GM23338 (cell line): ENCODE measurements around the gene GAB2.

ENCODE experiments used
- CREB1 ChIP-seq: fragments of 250-450 bp; sonication (Bioruptor Pico); IDR thresholded peaks from 2 replicates; pipeline ENCODE4 v1.5.0; 2020; ENCODE audit warnings: low read depth, mild to moderate bottlenecking, moderate library complexity
- CTCF ChIP-seq, 2 experiments: fragments of 200-600 bp in 1 of 2; sonication (generic) in 1 of 2; conservative IDR thresholded peaks; 2 replicates each; pipeline versions ENCODE4 v1.5.1 to v1.6.1; 2016 to 2017; ENCODE audit warnings: antibody characterized with exemption in 2 of 2, low read depth in 2 of 2, mild to moderate bottlenecking in 2 of 2, moderate library complexity in 1 of 2
- EZH2 ChIP-seq: fragments of 200-600 bp; sonication (generic); IDR thresholded peaks from one replicate; pipeline ENCODE4 v1.8.0; 2017; ENCODE audit warnings: antibody characterized with exemption, mild to moderate bottlenecking, low read depth; ENCODE audit not compliant: unreplicated experiment
- EZH2phosphoT487 ChIP-seq: fragments of 200-600 bp; sonication (generic); IDR thresholded peaks from one replicate; pipeline ENCODE4 v1.8.1; 2018; ENCODE audit warnings: antibody characterized with exemption; ENCODE audit not compliant: unreplicated experiment
- JUNB ChIP-seq: IDR thresholded peaks from one replicate; pipeline ENCODE4 v1.6.1; 2016; ENCODE audit warnings: antibody characterized with exemption; ENCODE audit not compliant: unreplicated experiment
- NANOG ChIP-seq: IDR thresholded peaks from 2 replicates; pipeline ENCODE4 v1.6.1; 2016; ENCODE audit warnings: antibody characterized with exemption, borderline replicate concordance
- POLR2AphosphoS5 ChIP-seq: IDR thresholded peaks from 2 replicates; pipeline ENCODE4 v1.6.1; 2016; ENCODE audit warnings: antibody characterized with exemption, low read depth

GRCh38 chr11:78397398-78397797 lies 20.2 kb downstream of the GAB2 start:
- TF ChIP-seq CTCF (conservative IDR thresholded peaks at IDR 0.05; ENCODE audit: low read depth in 2 of 2) = no peak
- TF ChIP-seq JUNB = no peak
- TF ChIP-seq NANOG = no peak
- no peak for TF ChIP-seq CREB1 (CRISPR knock-in tag)
- no peak for TF ChIP-seq EZH2phosphoT487
- TF ChIP-seq POLR2AphosphoS5 = no peak
- TF ChIP-seq EZH2 = no peak
